Activated naive CD4-positive, alpha-beta T cell treated with anti-CD3 and anti-CD28 coated beads, Interleukin-2, amount 10 ng/mL, durations not matched to agents 7 days and 5 days (primary cell): Measurements from ENCODE around the gene ZNF792.

Experiments used
- CTCF ChIA-PET: fragments of 350-600 bp; sonication (Branson Sonifier 250); formaldehyde crosslinking; loops from one replicate; lab custom pipeline; 2021; ENCODE audit warnings: antibody characterized with exemption; lab: Charles Lee
- DNase-seq: peaks from one replicate; pipeline ENCODE4 v3.0.0-alpha.2; 2020
- H3K27ac Mint-ChIP-seq: one replicate; pipeline ENCODE4 v1.8.0; 2021; ENCODE audit warnings: mild to moderate bottlenecking, moderate library complexity, mixed read lengths
- H3K27me3 Mint-ChIP-seq: one replicate; pipeline ENCODE4 v1.8.0; 2021; ENCODE audit warnings: mild to moderate bottlenecking, mixed read lengths
- H3K36me3 Mint-ChIP-seq: one replicate; pipeline ENCODE4 v1.8.0; 2021; ENCODE audit warnings: mixed read lengths
- H3K4me1 Mint-ChIP-seq: one replicate; pipeline ENCODE4 v1.8.0; 2021; ENCODE audit warnings: mixed read lengths
- H3K4me3 Mint-ChIP-seq: one replicate; pipeline ENCODE4 v1.8.0; 2021; ENCODE audit warnings: mild to moderate bottlenecking, moderate library complexity, mixed read lengths
- H3K9me3 Mint-ChIP-seq: one replicate; pipeline ENCODE4 v1.8.0; 2021; ENCODE audit warnings: mixed read lengths

Gene ZNF792

GRCh38 chr19:34991542-34992333 is 27.7 kb upstream of the ZNF792 start:
- H3K4me3 Mint-ChIP-seq, result no peak overlapping the region
- no peaks in the 10 kb centered on the region for H3K36me3 Mint-ChIP-seq
- peaks cover 49% of the 10 kb centered on the region for H3K4me1 Mint-ChIP-seq
- CTCF ChIA-PET, result no interaction called here
- H3K27me3 Mint-ChIP-seq, result peaks cover 16% of the 10 kb centered on the region
- H3K9me3 Mint-ChIP-seq, result peaks cover 5% of the 10 kb centered on the region
- no peak for DNase-seq
- H3K27ac Mint-ChIP-seq, result no peak overlapping the region

- H3K36me3 Mint-ChIP-seq, result no peaks in the 10 kb centered on the region
Measured at GRCh38 chr19:34990578-34991192, 26.7 kb upstream of the ZNF792 start.

GRCh38 chr19:34989298-34989697 is 25.3 kb upstream of the ZNF792 start:
- Mint-ChIP-seq H3K9me3 (peaks cover 5% of the 10 kb centered on the region), H3K36me3 (no peaks in the 10 kb centered on the region), H3K4me3 (no peak overlapping the region), H3K27me3 (peaks cover 13% of the 10 kb centered on the region), H3K4me1 (peaks cover 51% of the 10 kb centered on the region), H3K27ac (no peak overlapping the region)
- CTCF ChIA-PET, result interaction anchor here (2.1 kb wide), 1 partner anchor 17 kb away, joined by 5 read pairs; no protein-coding TSS in a partner anchor
- DNase-seq, result no peak

More at GRCh38 chr19:34990578-34991192, 26.7 kb upstream of the ZNF792 start:
- no peak for DNase-seq
- CTCF ChIA-PET, result interaction anchor here (0.5 to 2.1 kb wide), 2 partner anchors 18 to 704 kb away, joined by 4 to 5 read pairs; no protein-coding TSS in a partner anchor
- peaks cover 43% of the 10 kb centered on the region for H3K4me1 Mint-ChIP-seq
- H3K4me3 Mint-ChIP-seq, result no peak overlapping the region
- H3K27me3 Mint-ChIP-seq, result peaks cover 16% of the 10 kb centered on the region
- H3K9me3 Mint-ChIP-seq, result peaks cover 5% of the 10 kb centered on the region
- H3K27ac Mint-ChIP-seq, result no peak overlapping the region

- H3K27me3 Mint-ChIP-seq, result peaks cover 13% of the 10 kb centered on the region
- H3K9me3 Mint-ChIP-seq, result peaks cover 4% of the 10 kb centered on the region
- peaks cover 45% of the 10 kb centered on the region for H3K4me1 Mint-ChIP-seq
- no peak overlapping the region for H3K4me3 Mint-ChIP-seq
- DNase-seq, result no peak
- no peaks in the 10 kb centered on the region for H3K36me3 Mint-ChIP-seq
- no peak overlapping the region for H3K27ac Mint-ChIP-seq
- CTCF ChIA-PET, result interaction anchor here (1.2 kb wide), 1 partner anchor 14 kb away, joined by 3 read pairs; no protein-coding TSS in a partner anchor
Measured at GRCh38 chr19:34988119-34988518, 24.1 kb upstream of the ZNF792 start.

- no peaks in the 10 kb centered on the region for H3K36me3 Mint-ChIP-seq
- CTCF ChIA-PET, result interaction anchor here (0.7 to 1.4 kb wide), 2 partner anchors 13 to 150 kb away, joined by 3 to 6 read pairs; partner anchors contain the start of gene LGI4
- peaks cover 2% of the 10 kb centered on the region for H3K9me3 Mint-ChIP-seq
- H3K4me1 Mint-ChIP-seq, result peaks cover 25% of the 10 kb centered on the region
- peaks cover 23% of the 10 kb centered on the region for H3K27me3 Mint-ChIP-seq
- peak overlapping the region; percentile 81 for H3K27ac Mint-ChIP-seq
- peak; percentile 61 for DNase-seq
- peak overlapping the region; percentile 25 for H3K4me3 Mint-ChIP-seq
Measured at GRCh38 chr19:34985249-34986022, 21.4 kb upstream of the ZNF792 start.

- H3K4me3 Mint-ChIP-seq, result no peak overlapping the region
- no peak overlapping the region for H3K27ac Mint-ChIP-seq
- H3K27me3 Mint-ChIP-seq, result peaks cover 30% of the 10 kb centered on the region
- CTCF ChIA-PET, result no interaction called here
- no peak for DNase-seq
- H3K4me1 Mint-ChIP-seq, result peaks cover 23% of the 10 kb centered on the region
- no peaks in the 10 kb centered on the region for H3K36me3 Mint-ChIP-seq
- H3K9me3 Mint-ChIP-seq, result peaks cover 2% of the 10 kb centered on the region
Measured at GRCh38 chr19:34984287-34984686, 20.3 kb upstream of the ZNF792 start.

GRCh38 chr19:34983786-34984185 is 19.8 kb upstream of the ZNF792 start:
- H3K4me1 Mint-ChIP-seq, result peaks cover 22% of the 10 kb centered on the region
- H3K4me3 Mint-ChIP-seq, result no peak overlapping the region
- CTCF ChIA-PET, result no interaction called here
- peaks cover 32% of the 10 kb centered on the region for H3K27me3 Mint-ChIP-seq
- no peak for DNase-seq
- no peak overlapping the region for H3K27ac Mint-ChIP-seq
- no peaks in the 10 kb centered on the region for H3K36me3 Mint-ChIP-seq
- peaks cover 2% of the 10 kb centered on the region for H3K9me3 Mint-ChIP-seq

- H3K4me1 Mint-ChIP-seq, result peaks cover 20% of the 10 kb centered on the region
- H3K9me3 Mint-ChIP-seq, result peaks cover 4% of the 10 kb centered on the region
- H3K27me3 Mint-ChIP-seq, result peaks cover 32% of the 10 kb centered on the region
- no peak for DNase-seq
- no peak overlapping the region for H3K4me3 Mint-ChIP-seq
- H3K27ac Mint-ChIP-seq, result no peak overlapping the region
- CTCF ChIA-PET, result interaction anchor here (0.6 kb wide), 1 partner anchor 9 kb away, joined by 3 read pairs; no protein-coding TSS in a partner anchor
- H3K36me3 Mint-ChIP-seq, result no peaks in the 10 kb centered on the region
Measured at GRCh38 chr19:34982275-34982674, 18.2 kb upstream of the ZNF792 start.

GRCh38 chr19:34979819-34980640 is 16.0 kb upstream of the ZNF792 start:
- H3K4me3 Mint-ChIP-seq, result no peak overlapping the region
- H3K9me3 Mint-ChIP-seq, result peaks cover 14% of the 10 kb centered on the region
- DNase-seq, result no peak
- H3K27me3 Mint-ChIP-seq, result peaks cover 38% of the 10 kb centered on the region
- peaks cover 9% of the 10 kb centered on the region for H3K4me1 Mint-ChIP-seq
- CTCF ChIA-PET, result no interaction called here
- H3K27ac Mint-ChIP-seq, result peak overlapping the region; percentile 12
- peaks cover 4% of the 10 kb centered on the region for H3K36me3 Mint-ChIP-seq

- Mint-ChIP-seq H3K27ac (no peak overlapping the region), H3K36me3 (peaks cover 4% of the 10 kb centered on the region)
- CTCF ChIA-PET, result no interaction called here
Measured at GRCh38 chr19:34976611-34977010, 12.6 kb upstream of the ZNF792 start.

GRCh38 chr19:34975056-34975455 is 11.0 kb upstream of the ZNF792 start:
- Mint-ChIP-seq H3K9me3 (peaks cover 11% of the 10 kb centered on the region), H3K4me3 (no peak overlapping the region), H3K27me3 (peaks cover 36% of the 10 kb centered on the region), H3K4me1 (peaks cover 21% of the 10 kb centered on the region), H3K27ac (no peak overlapping the region), H3K36me3 (peaks cover 4% of the 10 kb centered on the region)
- no peak for DNase-seq
- CTCF ChIA-PET, result interaction anchor here (4.1 kb wide), 1 partner anchor 37 kb away, joined by 65 read pairs; no protein-coding TSS in a partner anchor

More at GRCh38 chr19:34976611-34977010, 12.6 kb upstream of the ZNF792 start:
- Mint-ChIP-seq H3K27me3 (peaks cover 37% of the 10 kb centered on the region), H3K4me3 (no peak overlapping the region), H3K9me3 (peaks cover 11% of the 10 kb centered on the region), H3K4me1 (peaks cover 21% of the 10 kb centered on the region)
- no peak for DNase-seq

GRCh38 chr19:34974646-34975045 is 10.6 kb upstream of the ZNF792 start:
- H3K27ac Mint-ChIP-seq, result no peak overlapping the region
- DNase-seq, result no peak
- peaks cover 32% of the 10 kb centered on the region for H3K27me3 Mint-ChIP-seq
- H3K4me1 Mint-ChIP-seq, result peaks cover 21% of the 10 kb centered on the region
- CTCF ChIA-PET, result interaction anchor here (1.4 to 4.1 kb wide), 2 partner anchors 24 to 38 kb away, joined by 8 to 65 read pairs; no protein-coding TSS in a partner anchor
- H3K4me3 Mint-ChIP-seq, result no peak overlapping the region
- H3K36me3 Mint-ChIP-seq, result peaks cover 4% of the 10 kb centered on the region
- H3K9me3 Mint-ChIP-seq, result peaks cover 15% of the 10 kb centered on the region

- Mint-ChIP-seq H3K9me3 (peaks cover 30% of the 10 kb centered on the region), H3K27ac (no peak overlapping the region), H3K36me3 (peaks cover 8% of the 10 kb centered on the region), H3K4me1 (peaks cover 21% of the 10 kb centered on the region), H3K4me3 (no peak overlapping the region), H3K27me3 (peaks cover 31% of the 10 kb centered on the region)
- DNase-seq, result no peak
- CTCF ChIA-PET, result interaction anchor here (0.7 to 4.1 kb wide), 17 partner anchors 7 to 170 kb away, joined by 3 to 65 read pairs (median 4); no protein-coding TSS in a partner anchor
Measured at GRCh38 chr19:34972163-34972705, 8.2 kb upstream of the ZNF792 start.
